Measurements from ENCODE around the gene GRK1.
A peak's percentile ranks its signal among the peaks of the same experiment; 100 is the strongest.

GRK1 gene

GRCh38 chr13:113786262-113786841, 119.3 kb downstream of the GRK1 start:
- Histone ChIP-seq H3K36me3 (ENCODE audit: control insufficient read depth in 2 of 2, insufficient read depth in 1 of 2, low read length in 2 of 2) (no peaks in the 10 kb centered on the region), H3K4me3 (ENCODE audit: low read depth, low read length) (no peak overlapping the region), H3K9me3 (ENCODE audit: control insufficient read depth, insufficient read depth, low read depth, low read length) (no peaks in the 10 kb centered on the region), H3K4me1 (ENCODE audit: control insufficient read depth, insufficient read depth, low read length) (no peaks in the 10 kb centered on the region), H3K27ac (ENCODE audit: extremely low read depth, low read depth, low read length) (no peak overlapping the region)
- CTCF ChIA-PET, result no interaction called here
- POLR2A ChIA-PET, result no interaction called here
- TF ChIP-seq ZNF280C (tag by site-specific recombination; IDR thresholded peaks at IDR 0.05) (peak; percentile 82; the same call in 1 of the 2 replicates), PRDM4 (tag by site-specific recombination; IDR thresholded peaks at IDR 0.05) (0 out of 2 replicates have a peak, but pooled peaks have one; percentile 7), GLI4 (tag by site-specific recombination; IDR thresholded peaks at IDR 0.05) (no peak), ZBTB8A (tag by site-specific recombination; IDR thresholded peaks at IDR 0.05) (no peak), ZNF707 (tag by site-specific recombination; IDR thresholded peaks at IDR 0.05) (0 out of 2 replicates have a peak, but pooled peaks have one; percentile 11), ZNF112 (tag by site-specific recombination; IDR thresholded peaks at IDR 0.05) (no peak), ZNF76 (tag by site-specific recombination; IDR thresholded peaks at IDR 0.05; ENCODE audit: borderline replicate concordance, low read depth) (no peak), KLF16 (tag by site-specific recombination; IDR thresholded peaks at IDR 0.05) (no peak), SP7 (tag by site-specific recombination; IDR thresholded peaks at IDR 0.05) (no peak), ZNF324 (tag by site-specific recombination; IDR thresholded peaks at IDR 0.05) (no peak), PRDM10 (tag by site-specific recombination; IDR thresholded peaks at IDR 0.05) (no peak), ZNF473 (tag by site-specific recombination; IDR thresholded peaks at IDR 0.05) (0 out of 2 replicates have a peak, but pooled peaks have one; percentile 12), ZNF175 (tag by site-specific recombination; IDR thresholded peaks at IDR 0.05) (no peak), ZFP41 (tag by site-specific recombination; IDR thresholded peaks at IDR 0.05; ENCODE audit: borderline replicate concordance) (no peak), ZNF19 (tag by site-specific recombination; IDR thresholded peaks at IDR 0.05; ENCODE audit: low read depth) (no peak), KLF10 (tag by site-specific recombination; IDR thresholded peaks at IDR 0.05) (no peak), FEZF1 (tag by site-specific recombination; IDR thresholded peaks at IDR 0.05) (no peak), KLF1 (tag by site-specific recombination; IDR thresholded peaks at IDR 0.05) (no peak; the same call in 1 of the 2 replicates), ZNF529 (tag by site-specific recombination; IDR thresholded peaks at IDR 0.05; ENCODE audit: insufficient replicate concordance) (no peak)
- TF ChIP-seq, protein P1, sequence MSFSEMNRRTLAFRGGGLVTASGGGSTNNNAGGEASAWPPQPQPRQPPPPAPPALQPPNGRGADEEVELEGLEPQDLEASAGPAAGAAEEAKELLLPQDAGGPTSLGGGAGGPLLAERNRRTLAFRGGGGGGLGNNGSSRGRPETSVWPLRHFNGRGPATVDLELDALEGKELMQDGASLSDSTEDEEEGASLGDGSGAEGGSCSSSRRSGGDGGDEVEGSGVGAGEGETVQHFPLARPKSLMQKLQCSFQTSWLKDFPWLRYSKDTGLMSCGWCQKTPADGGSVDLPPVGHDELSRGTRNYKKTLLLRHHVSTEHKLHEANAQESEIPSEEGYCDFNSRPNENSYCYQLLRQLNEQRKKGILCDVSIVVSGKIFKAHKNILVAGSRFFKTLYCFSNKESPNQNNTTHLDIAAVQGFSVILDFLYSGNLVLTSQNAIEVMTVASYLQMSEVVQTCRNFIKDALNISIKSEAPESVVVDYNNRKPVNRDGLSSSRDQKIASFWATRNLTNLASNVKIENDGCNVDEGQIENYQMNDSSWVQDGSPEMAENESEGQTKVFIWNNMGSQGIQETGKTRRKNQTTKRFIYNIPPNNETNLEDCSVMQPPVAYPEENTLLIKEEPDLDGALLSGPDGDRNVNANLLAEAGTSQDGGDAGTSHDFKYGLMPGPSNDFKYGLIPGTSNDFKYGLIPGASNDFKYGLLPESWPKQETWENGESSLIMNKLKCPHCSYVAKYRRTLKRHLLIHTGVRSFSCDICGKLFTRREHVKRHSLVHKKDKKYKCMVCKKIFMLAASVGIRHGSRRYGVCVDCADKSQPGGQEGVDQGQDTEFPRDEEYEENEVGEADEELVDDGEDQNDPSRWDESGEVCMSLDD (tag by site-specific recombination; IDR thresholded peaks at IDR 0.05), result no peak
- TF ChIP-seq, protein P2, sequence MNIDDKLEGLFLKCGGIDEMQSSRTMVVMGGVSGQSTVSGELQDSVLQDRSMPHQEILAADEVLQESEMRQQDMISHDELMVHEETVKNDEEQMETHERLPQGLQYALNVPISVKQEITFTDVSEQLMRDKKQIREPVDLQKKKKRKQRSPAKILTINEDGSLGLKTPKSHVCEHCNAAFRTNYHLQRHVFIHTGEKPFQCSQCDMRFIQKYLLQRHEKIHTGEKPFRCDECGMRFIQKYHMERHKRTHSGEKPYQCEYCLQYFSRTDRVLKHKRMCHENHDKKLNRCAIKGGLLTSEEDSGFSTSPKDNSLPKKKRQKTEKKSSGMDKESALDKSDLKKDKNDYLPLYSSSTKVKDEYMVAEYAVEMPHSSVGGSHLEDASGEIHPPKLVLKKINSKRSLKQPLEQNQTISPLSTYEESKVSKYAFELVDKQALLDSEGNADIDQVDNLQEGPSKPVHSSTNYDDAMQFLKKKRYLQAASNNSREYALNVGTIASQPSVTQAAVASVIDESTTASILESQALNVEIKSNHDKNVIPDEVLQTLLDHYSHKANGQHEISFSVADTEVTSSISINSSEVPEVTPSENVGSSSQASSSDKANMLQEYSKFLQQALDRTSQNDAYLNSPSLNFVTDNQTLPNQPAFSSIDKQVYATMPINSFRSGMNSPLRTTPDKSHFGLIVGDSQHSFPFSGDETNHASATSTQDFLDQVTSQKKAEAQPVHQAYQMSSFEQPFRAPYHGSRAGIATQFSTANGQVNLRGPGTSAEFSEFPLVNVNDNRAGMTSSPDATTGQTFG (tag by site-specific recombination; IDR thresholded peaks at IDR 0.05; ENCODE audit: borderline replicate concordance), result peak; percentile 29; the same call in 1 of the 2 replicates
- TF ChIP-seq, protein P3, sequence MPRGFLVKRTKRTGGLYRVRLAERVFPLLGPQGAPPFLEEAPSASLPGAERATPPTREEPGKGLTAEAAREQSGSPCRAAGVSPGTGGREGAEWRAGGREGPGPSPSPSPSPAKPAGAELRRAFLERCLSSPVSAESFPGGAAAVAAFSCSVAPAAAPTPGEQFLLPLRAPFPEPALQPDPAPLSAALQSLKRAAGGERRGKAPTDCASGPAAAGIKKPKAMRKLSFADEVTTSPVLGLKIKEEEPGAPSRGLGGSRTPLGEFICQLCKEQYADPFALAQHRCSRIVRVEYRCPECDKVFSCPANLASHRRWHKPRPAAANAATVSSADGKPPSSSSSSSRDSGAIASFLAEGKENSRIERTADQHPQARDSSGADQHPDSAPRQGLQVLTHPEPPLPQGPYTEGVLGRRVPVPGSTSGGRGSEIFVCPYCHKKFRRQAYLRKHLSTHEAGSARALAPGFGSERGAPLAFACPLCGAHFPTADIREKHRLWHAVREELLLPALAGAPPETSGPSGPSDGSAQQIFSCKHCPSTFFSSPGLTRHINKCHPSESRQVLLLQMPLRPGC (tag by site-specific recombination; IDR thresholded peaks at IDR 0.05), result no peak

Measured in HEK293 (cell line).